NOMO-1 treated with dmso at 0.1 percent for 144 hours (cell line): Measurements from ENCODE around the gene THSD8.
"Not testable (repeated sequence)": the region's sequence is repeated elsewhere in the genome, so short reads cannot be mapped to it uniquely, and the experiment has no call there.

Experiments used
- DNase-seq: peaks from one replicate; lab custom pipeline; 2025; ENCODE audit not compliant: unreplicated experiment; lab: John Stamatoyannopoulos, UW

THSD8 gene

GRCh38 chr19:12825254-12826131, 23.6 kb downstream of the THSD8 start:
- DNase-seq, result no peak

- DNase-seq, result no peak
These were observed 26.6 kb downstream of the THSD8 start for GRCh38 chr19:12828494-12828893.

GRCh38 chr19:12833418-12833737, 31.5 kb downstream of the THSD8 start:
- DNase-seq, result no peak

GRCh38 chr19:12833738-12834565, 32.1 kb downstream of the THSD8 start:
- DNase-seq, result no peak

GRCh38 chr19:12834566-12834943, 32.7 kb downstream of the THSD8 start, which contains the start of gene RTBDN:
Gene RTBDN, minus strand, starts transcription at chr19:12834579. Its CDS starts 4,600 bp downstream, at chr19:12829979.
- DNase-seq, result no peak

- DNase-seq, result no peak
These were observed 33.3 kb downstream of the THSD8 start for GRCh38 chr19:12834976-12835757.

GRCh38 chr19:12836529-12836863, 34.6 kb downstream of the THSD8 start:
- no peak for DNase-seq

GRCh38 chr19:12837225-12837624, 35.4 kb downstream of the THSD8 start:
- no peak for DNase-seq

GRCh38 chr19:12838182-12838885, 36.5 kb downstream of the THSD8 start, which contains the start of gene MAST1:
Gene MAST1, plus strand, starts transcription at chr19:12838515. Its CDS starts 58 bp downstream, at chr19:12838573.
- DNase-seq, result peak; percentile 19

GRCh38 chr19:12838886-12839756, 37.3 kb downstream of the THSD8 start:
- no peak for DNase-seq

GRCh38 chr19:12840091-12841079, 38.5 kb downstream of the THSD8 start:
- DNase-seq, result no peak

GRCh38 chr19:12841094-12841493, 39.2 kb downstream of the THSD8 start:
- no peak for DNase-seq

- no peak for DNase-seq
These were observed 40.6 kb downstream of the THSD8 start for GRCh38 chr19:12842511-12842910.

GRCh38 chr19:12843328-12843727, 41.5 kb downstream of the THSD8 start:
- no peak for DNase-seq

GRCh38 chr19:12843999-12844732, 42.3 kb downstream of the THSD8 start:
- DNase-seq, result no peak

GRCh38 chr19:12846613-12847012, 44.7 kb downstream of the THSD8 start:
- DNase-seq, result not testable (repeated sequence)

- DNase-seq, result peak; percentile 75
These were observed 45.6 kb downstream of the THSD8 start for GRCh38 chr19:12847159-12848139.
